HG03521 (cell line): ENCODE results near the gene BCCIP.

ENCODE experiments used
- ATAC-seq: cut with Tn5 transposase; IDR thresholded peaks from one replicate; pipeline ENCODE4 v1.9.1; 2021; ENCODE audit warnings: mild to moderate bottlenecking, moderate library complexity; ENCODE audit not compliant: unreplicated experiment

The BCCIP gene

GRCh38 chr10:125883211-125883610 is 59.9 kb downstream of the BCCIP start:
- ATAC-seq, result no peak
